Measurements from ENCODE around the gene EPO. TPM values are rescaled to one million over a fixed set of nuclear protein-coding genes. Genes with fewer than 3 reads are reported as not detected.
"Not testable (repeated sequence)": the region's sequence is repeated elsewhere in the genome, so short reads cannot be mapped to it uniquely, and the experiment has no call there.

The EPO gene
- polyA plus RNA-seq, 3 donors, result 0.10 to 0.11 TPM; not detected in 1

- not testable (repeated sequence) for DNase-seq (ENCODE audit: low read depth in 3 of 3, low spot score in 2 of 3)
These were observed 19.2 kb upstream of the EPO start for GRCh38 chr7:100701089-100701488.

- DNase-seq (ENCODE audit: low read depth in 3 of 3, low spot score in 2 of 3), result peak; percentile 62 to 73 (median 67)
These were observed 14.9 kb upstream of the EPO start for GRCh38 chr7:100705320-100705752.

GRCh38 chr7:100705753-100706671 lies 14.3 kb upstream of the EPO start, which contains the start of gene POP7:
TSS of gene POP7 (plus strand) at chr7:100706121. CDS start at chr7:100706831, 710 bp downstream.
- peak; percentile 93 to 98 (median 97) for DNase-seq (ENCODE audit: low read depth in 3 of 3, low spot score in 2 of 3)

GRCh38 chr7:100706672-100707311 lies 13.5 kb upstream of the EPO start:
- no peak for DNase-seq (ENCODE audit: low read depth in 3 of 3, low spot score in 2 of 3)

- DNase-seq (ENCODE audit: low read depth in 3 of 3, low spot score in 2 of 3), result no peak
These were observed 11.9 kb upstream of the EPO start for GRCh38 chr7:100708395-100708794.

GRCh38 chr7:100710452-100710851 lies 9.8 kb upstream of the EPO start:
- DNase-seq (ENCODE audit: low read depth in 3 of 3, low spot score in 2 of 3), result no peak

GRCh38 chr7:100711369-100711768 lies 8.9 kb upstream of the EPO start:
- no peak for DNase-seq (ENCODE audit: low read depth in 3 of 3, low spot score in 2 of 3)

- DNase-seq (ENCODE audit: low read depth in 3 of 3, low spot score in 2 of 3), result no peak
These were observed 5.5 kb upstream of the EPO start for GRCh38 chr7:100714725-100715124.

GRCh38 chr7:100717073-100717472 lies 3.2 kb upstream of the EPO start:
- DNase-seq (ENCODE audit: low read depth in 3 of 3, low spot score in 2 of 3), result not testable (repeated sequence)

GRCh38 chr7:100719523-100720278 lies 567 bp upstream of the EPO start:
- DNase-seq (ENCODE audit: low read depth in 3 of 3, low spot score in 2 of 3), result no peak

- no peak for DNase-seq (ENCODE audit: low read depth in 3 of 3, low spot score in 2 of 3)
These were observed 620 bp downstream of the EPO start for GRCh38 chr7:100720671-100721504.

GRCh38 chr7:100721505-100721812 lies 1.2 kb downstream of the EPO start:
- DNase-seq (ENCODE audit: low read depth in 3 of 3, low spot score in 2 of 3), result no peak

GRCh38 chr7:100722480-100723212 lies 2.4 kb downstream of the EPO start:
- DNase-seq (ENCODE audit: low read depth in 3 of 3, low spot score in 2 of 3), result no peak

GRCh38 chr7:100723732-100724275 lies 3.5 kb downstream of the EPO start:
- no peak for DNase-seq (ENCODE audit: low read depth in 3 of 3, low spot score in 2 of 3)

- not testable (repeated sequence) for DNase-seq (ENCODE audit: low read depth in 3 of 3, low spot score in 2 of 3)
These were observed 4.1 kb downstream of the EPO start for GRCh38 chr7:100724364-100724763.

GRCh38 chr7:100726996-100727761 lies 6.9 kb downstream of the EPO start:
- no peak for DNase-seq (ENCODE audit: low read depth in 3 of 3, low spot score in 2 of 3)

GRCh38 chr7:100728196-100728595 lies 7.9 kb downstream of the EPO start:
- no peak for DNase-seq (ENCODE audit: low read depth in 3 of 3, low spot score in 2 of 3)

GRCh38 chr7:100730136-100730800 lies 10.0 kb downstream of the EPO start:
- DNase-seq (ENCODE audit: low read depth in 3 of 3, low spot score in 2 of 3), result no peak
